OCI-LY1 (cell line): ENCODE measurements around the gene PBRM1.

Experiments used
- CTCF ChIP-seq: fragments of 200-600 bp; sonication (generic), shearing (Covaris generic); IDR thresholded peaks from 2 replicates; pipeline ENCODE4 v1.5.1; 2017; ENCODE audit warnings: mild to moderate bottlenecking, antibody characterized with exemption, low read length, moderate library complexity, mixed read lengths
- EZH2 ChIP-seq: fragments of 200-600 bp; sonication (generic), shearing (Covaris generic); IDR thresholded peaks from 2 replicates; pipeline ENCODE4 v1.8.0; 2017; ENCODE audit warnings: borderline replicate concordance, mixed run types, mild to moderate bottlenecking, antibody characterized with exemption, low read length, moderate library complexity, mixed read lengths

GRCh38 chr3:52518723-52519444, 166.8 kb downstream of the PBRM1 start:
- TF ChIP-seq CTCF: no peak
- TF ChIP-seq EZH2: no peak
